Lower leg skin (tissue), 3 donors: Measurements from ENCODE around the gene CHKA.

Source experiments
- CTCF ChIP-seq, 3 donors: fragments of 450-650 bp; IDR thresholded peaks; one replicate each; pipeline ENCODE4 v1.5.1; 2016; ENCODE audit warnings: antibody characterized with exemption in 3 of 3, mild to moderate bottlenecking in 3 of 3, moderate library complexity in 2 of 3
- POLR2A ChIP-seq, 2 donors: fragments of 450-650 bp; IDR thresholded peaks; one replicate each; pipeline ENCODE4 v1.6.1; 2016 to 2017; ENCODE audit warnings: antibody characterized with exemption in 2 of 2, mild to moderate bottlenecking in 1 of 2, moderate library complexity in 1 of 2

- no peak for TF ChIP-seq POLR2A (IDR thresholded peaks at IDR 0.05)
- no peak for TF ChIP-seq CTCF (IDR thresholded peaks at IDR 0.05)
Observed at GRCh38 chr11:68032997-68033707, 88.0 kb downstream of the CHKA start.
